Smooth muscle cell (in vitro differentiated cells): Measurements from ENCODE around the gene PHRF1. TPM values are rescaled to one million over a fixed set of nuclear protein-coding genes. Genes with fewer than 3 reads are reported as not detected.

ENCODE experiments used
- DNase-seq: peaks from one replicate; lab custom pipeline; 2025; ENCODE audit not compliant: unreplicated experiment; lab: John Stamatoyannopoulos, UW
- H2AFZ ChIP-seq: fragments of 200-600 bp; sonication (generic); 2 replicates; pipeline ENCODE4 v1.6.0; 2016; ENCODE audit warnings: antibody characterized with exemption, low read depth, mild to moderate bottlenecking
- H3F3A ChIP-seq: fragments of 200-600 bp; sonication (generic); 2 replicates; pipeline ENCODE4 v1.6.0; 2017; ENCODE audit warnings: antibody characterized with exemption, low read depth
- H3K27ac ChIP-seq: fragments of 200-600 bp; sonication (generic); 2 replicates; pipeline ENCODE4 v1.5.1; 2016; ENCODE audit warnings: low read depth, mild to moderate bottlenecking
- H3K27me3 ChIP-seq: fragments of 200-600 bp; sonication (generic); 2 replicates; pipeline ENCODE4 v1.6.1; 2016; ENCODE audit warnings: low read depth, mild to moderate bottlenecking
- H3K36me3 ChIP-seq: fragments of 200-600 bp; sonication (generic); 2 replicates; pipeline ENCODE4 v1.5.1; 2016; ENCODE audit warnings: low read depth
- H3K4me1 ChIP-seq: fragments of 200-600 bp; sonication (generic); 2 replicates; pipeline ENCODE4 v1.5.1; 2016; ENCODE audit warnings: low read depth
- H3K4me2 ChIP-seq: fragments of 200-600 bp; sonication (generic); 2 replicates; pipeline ENCODE4 v1.6.0; 2016; ENCODE audit warnings: mild to moderate bottlenecking
- H3K4me3 ChIP-seq: fragments of 200-600 bp; sonication (generic); 2 replicates; pipeline ENCODE4 v1.5.1; 2016; ENCODE audit warnings: mild to moderate bottlenecking
- H3K79me2 ChIP-seq: fragments of 200-600 bp; sonication (generic); 2 replicates; pipeline ENCODE4 v1.6.0; 2016; ENCODE audit warnings: low read depth, mild to moderate bottlenecking
- H3K9ac ChIP-seq: fragments of 200-600 bp; sonication (generic); 2 replicates; pipeline ENCODE4 v1.6.0; 2016; ENCODE audit warnings: low read depth
- H3K9me3 ChIP-seq: fragments of 200-600 bp; sonication (generic); replicated peaks from 2 replicates; pipeline ENCODE4 v1.5.1; 2016; ENCODE audit warnings: low read depth
- H4K20me1 ChIP-seq: fragments of 200-600 bp; sonication (generic); 2 replicates; pipeline ENCODE4 v1.6.0; 2016; ENCODE audit warnings: low read depth
- WGBS: methylation state at CpG from one replicate; pipeline ENCODE4 v1.1.7; 2016; ENCODE audit warnings: low lambda C conversion rate; 5-methylcytosine and 5-hydroxymethylcytosine counted together
- polyA plus RNA-seq: library from polyadenylated mRNA; unstranded; fragments of >200 nt; fragmentation: Nextera tagmentation; extraction: Ambion mirVana; gene quantifications from 2 replicates; pipeline ENCODE4 v1.2.1, GENCODE V29; 2016
- total RNA-seq: library from RNA; depleted of rRNA; stranded (reverse); fragments of >200 nt; gene quantifications from 2 replicates; pipeline ENCODE4 v1.2.3, GENCODE V29; 2014
- TF ChIP-seq, protein P1 (sequence below): fragments of 200-600 bp; sonication (generic); IDR thresholded peaks from 2 replicates; pipeline ENCODE4 v1.5.1; 2017; ENCODE audit warnings: borderline replicate concordance, mild to moderate bottlenecking, antibody characterized with exemption; ENCODE audit not compliant: insufficient read depth, poor library complexity, severe bottlenecking

PHRF1 gene
- total and polyA plus RNA-seq, 2 experiments from 2014 or later, result 11.6 to 20.2 TPM

DNA sequence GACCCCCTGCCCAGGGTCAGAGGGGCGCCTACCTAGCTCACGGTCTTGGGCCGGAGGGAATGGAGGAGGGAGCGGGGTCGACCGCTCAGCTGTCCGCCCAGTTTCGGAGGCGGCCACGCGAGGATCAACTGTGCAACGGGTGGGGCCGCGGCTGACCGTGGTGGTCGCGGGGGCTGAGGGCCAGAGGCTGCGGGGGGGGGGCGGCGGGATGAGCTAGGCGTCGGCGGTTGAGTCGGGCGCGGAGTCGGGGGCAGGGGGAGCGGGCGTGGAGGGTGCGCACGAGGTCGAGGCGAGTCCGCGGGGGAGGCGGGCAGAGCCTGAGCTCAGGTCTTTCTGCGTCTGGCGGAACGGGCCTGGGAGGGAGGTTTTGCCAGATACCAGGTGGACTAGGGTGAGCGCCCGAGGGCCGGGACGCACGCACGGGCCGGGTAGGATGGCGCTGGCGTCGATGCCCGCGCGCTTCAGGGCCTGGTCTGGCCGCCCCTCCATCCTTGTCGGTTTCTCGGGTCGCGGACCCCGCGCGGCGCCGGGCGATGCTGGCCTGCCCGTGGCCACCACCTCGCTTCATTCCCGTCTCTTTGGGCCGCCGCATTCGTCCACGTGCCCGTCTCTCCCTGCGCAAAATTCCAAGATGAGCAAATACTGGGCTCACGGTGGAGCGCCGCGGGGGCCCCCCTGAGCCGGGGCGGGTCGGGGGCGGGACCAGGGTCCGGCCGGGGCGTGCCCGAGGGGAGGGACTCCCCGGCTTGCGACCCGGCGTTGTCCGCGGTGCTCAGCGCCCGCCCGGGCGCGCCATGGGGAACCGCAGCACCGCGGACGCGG lies 60.5 kb downstream of the PHRF1 start, which contains the start of gene DRD4:
Gene DRD4 (plus strand): TSS at position 759 of the 822 bp plus-strand sequence. CDS start 36 bp downstream, at position 795.
- no peaks in the 10 kb centered on the region for H3K9me3 ChIP-seq
- peaks cover 91% of the 10 kb centered on the region for H4K20me1 ChIP-seq
- no peaks in the 10 kb centered on the region for H3K36me3 ChIP-seq
- 16% methylated on average over 76 of the region's 100 CpGs for WGBS
- TF ChIP-seq, protein P1, sequence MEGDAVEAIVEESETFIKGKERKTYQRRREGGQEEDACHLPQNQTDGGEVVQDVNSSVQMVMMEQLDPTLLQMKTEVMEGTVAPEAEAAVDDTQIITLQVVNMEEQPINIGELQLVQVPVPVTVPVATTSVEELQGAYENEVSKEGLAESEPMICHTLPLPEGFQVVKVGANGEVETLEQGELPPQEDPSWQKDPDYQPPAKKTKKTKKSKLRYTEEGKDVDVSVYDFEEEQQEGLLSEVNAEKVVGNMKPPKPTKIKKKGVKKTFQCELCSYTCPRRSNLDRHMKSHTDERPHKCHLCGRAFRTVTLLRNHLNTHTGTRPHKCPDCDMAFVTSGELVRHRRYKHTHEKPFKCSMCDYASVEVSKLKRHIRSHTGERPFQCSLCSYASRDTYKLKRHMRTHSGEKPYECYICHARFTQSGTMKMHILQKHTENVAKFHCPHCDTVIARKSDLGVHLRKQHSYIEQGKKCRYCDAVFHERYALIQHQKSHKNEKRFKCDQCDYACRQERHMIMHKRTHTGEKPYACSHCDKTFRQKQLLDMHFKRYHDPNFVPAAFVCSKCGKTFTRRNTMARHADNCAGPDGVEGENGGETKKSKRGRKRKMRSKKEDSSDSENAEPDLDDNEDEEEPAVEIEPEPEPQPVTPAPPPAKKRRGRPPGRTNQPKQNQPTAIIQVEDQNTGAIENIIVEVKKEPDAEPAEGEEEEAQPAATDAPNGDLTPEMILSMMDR, result no peak
- H3K4me1 ChIP-seq, result peaks cover 23% of the 10 kb centered on the region
- no peak for DNase-seq
- peak within 1 kb of the TSS; percentile 53 for H3K9ac ChIP-seq
- H3F3A ChIP-seq, result peaks cover 12% of the 10 kb centered on the region
- H3K27me3 ChIP-seq, result peaks cover 21% of the 10 kb centered on the region
- H3K79me2 ChIP-seq, result no peaks in the 10 kb centered on the region
- H3K4me3 ChIP-seq, result peak within 1 kb of the TSS; percentile 19
- peak within 1 kb of the TSS; percentile 77 for H3K4me2 ChIP-seq
- peak within 1 kb of the TSS; percentile 85 for H3K27ac ChIP-seq
- H2AFZ ChIP-seq, result no peak within 1 kb of the TSS

DNA sequence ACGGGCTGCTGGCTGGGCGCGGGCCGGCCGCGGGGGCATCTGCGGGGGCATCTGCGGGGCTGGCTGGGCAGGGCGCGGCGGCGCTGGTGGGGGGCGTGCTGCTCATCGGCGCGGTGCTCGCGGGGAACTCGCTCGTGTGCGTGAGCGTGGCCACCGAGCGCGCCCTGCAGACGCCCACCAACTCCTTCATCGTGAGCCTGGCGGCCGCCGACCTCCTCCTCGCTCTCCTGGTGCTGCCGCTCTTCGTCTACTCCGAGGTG lies 61.0 kb downstream of the PHRF1 start:
- 3% methylated on average over 10 of the region's 34 CpGs for WGBS
- no peaks in the 10 kb centered on the region for H3K36me3 ChIP-seq
- H3K27ac ChIP-seq, result no peak overlapping the region
- no peak overlapping the region for H2AFZ ChIP-seq
- no peaks in the 10 kb centered on the region for H3K9me3 ChIP-seq
- peak overlapping the region; percentile 77 for H3K4me2 ChIP-seq
- peak overlapping the region; percentile 19 for H3K4me3 ChIP-seq
- peaks cover 21% of the 10 kb centered on the region for H3K27me3 ChIP-seq
- peaks cover 93% of the 10 kb centered on the region for H4K20me1 ChIP-seq
- H3F3A ChIP-seq, result peaks cover 12% of the 10 kb centered on the region
- no peak for DNase-seq
- H3K79me2 ChIP-seq, result no peaks in the 10 kb centered on the region
- H3K9ac ChIP-seq, result no peak overlapping the region
- TF ChIP-seq, protein P1, result no peak
- peaks cover 23% of the 10 kb centered on the region for H3K4me1 ChIP-seq

DNA sequence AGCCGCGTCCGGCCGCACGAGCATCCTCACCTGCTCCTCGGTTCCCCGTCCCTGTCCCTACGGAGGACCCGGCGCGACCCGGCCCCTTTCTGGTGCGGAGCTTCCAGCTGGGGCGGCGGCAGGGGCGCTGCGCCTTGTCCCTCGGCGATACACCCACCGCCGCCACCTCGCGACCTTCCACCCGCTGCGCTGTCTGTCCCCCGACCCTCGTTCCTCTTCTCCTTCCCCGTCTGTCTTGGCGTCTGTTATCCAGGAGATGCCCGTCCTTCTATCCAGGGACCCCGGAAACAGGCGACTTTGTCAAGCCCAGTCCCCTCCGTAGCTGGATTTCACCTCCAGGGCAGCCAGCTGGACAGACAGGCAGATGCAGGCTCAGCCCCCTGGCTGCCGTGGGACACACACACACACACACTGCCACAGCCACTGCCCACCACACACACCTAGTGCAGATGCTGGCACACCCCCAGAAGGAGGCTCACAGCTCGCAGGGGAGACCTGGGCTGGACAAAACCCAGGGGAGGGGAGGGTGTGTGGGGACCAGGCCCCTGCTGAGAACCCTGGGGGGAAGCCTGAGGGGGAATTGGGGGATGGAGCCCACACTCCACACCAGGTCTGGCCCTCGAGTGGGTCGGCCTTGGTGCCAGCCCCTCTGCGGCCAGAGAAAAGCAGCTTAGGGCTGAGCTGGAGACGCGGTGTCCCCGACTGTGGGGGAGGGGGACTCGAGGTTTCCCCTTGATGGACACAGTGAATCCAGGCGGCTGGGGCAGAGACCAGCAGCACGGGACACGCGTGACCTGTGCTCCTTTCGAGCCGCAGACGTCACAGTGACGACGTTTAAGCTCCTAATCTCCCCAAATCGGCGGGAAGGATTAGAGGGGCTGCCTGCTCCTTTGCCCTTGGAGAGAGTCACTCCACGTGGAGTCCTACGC lies 61.6 kb downstream of the PHRF1 start:
- H2AFZ ChIP-seq, result no peak overlapping the region
- peak overlapping the region; percentile 85 for H3K27ac ChIP-seq
- peaks cover 21% of the 10 kb centered on the region for H3K27me3 ChIP-seq
- H3K9me3 ChIP-seq, result no peaks in the 10 kb centered on the region
- no peaks in the 10 kb centered on the region for H3K36me3 ChIP-seq
- H3K4me3 ChIP-seq, result peak overlapping the region; percentile 19
- H3F3A ChIP-seq, result peaks cover 7% of the 10 kb centered on the region
- H3K4me1 ChIP-seq, result peaks cover 23% of the 10 kb centered on the region
- H3K79me2 ChIP-seq, result no peaks in the 10 kb centered on the region
- peak overlapping the region; percentile 77 for H3K4me2 ChIP-seq
- DNase-seq, result no peak
- TF ChIP-seq, protein P1, result no peak
- H3K9ac ChIP-seq, result peak overlapping the region; percentile 53
- peaks cover 90% of the 10 kb centered on the region for H4K20me1 ChIP-seq
- 15% methylated on average over 54 of the region's 55 CpGs for WGBS
